T-cell (primary cell): Measurements from ENCODE around the gene STAU1. TPM values are rescaled to one million over a fixed set of nuclear protein-coding genes. Genes with fewer than 3 reads are reported as not detected.
"Not testable (repeated sequence)": the region's sequence is repeated elsewhere in the genome, so short reads cannot be mapped to it uniquely, and the experiment has no call there.

Experiments
- ATAC-seq, 4 experiments: fragments of 200-7000 bp in 3 of 4; fragments of 150-1000 bp in 1 of 4; cut with Tn5 transposase; replicated peaks in 1 of 4; 1 replicate in 3 of 4; 2 replicates in 1 of 4; pipeline ENCODE4 v1.10.0; 2021; ENCODE audit warnings: moderate library complexity in 3 of 4, mild to moderate bottlenecking in 2 of 4, moderate number of reproducible peaks in 1 of 4
- CTCF ChIA-PET, 2 donors: fragments of 300-600 bp; sonication (Branson Sonifier 250); formaldehyde crosslinking; loops; one replicate each; lab custom pipeline; 2022; ENCODE audit warnings: antibody characterized with exemption in 2 of 2; lab: Charles Lee
- POLR2A ChIA-PET, 2 donors: fragments of 300-600 bp; sonication (Branson Sonifier 250); formaldehyde crosslinking; loops; one replicate each; lab custom pipeline; 2022; ENCODE audit warnings: antibody characterized with exemption in 2 of 2; lab: Charles Lee
- DNase-seq, 35 experiments: peaks; one replicate each; pipeline versions ENCODE4 v3.0.0 to v3.0.0-alpha.2; 2013 to 2023
- H3K27ac ChIP-seq: one replicate; pipeline ENCODE4 v1.5.1; 2013; ENCODE audit warnings: low read length
- H3K27me3 ChIP-seq, 2 experiments: replicated peaks in 1 of 2; 1 replicate in 1 of 2; 2 replicates in 1 of 2; pipeline versions ENCODE4 v1.6.1 to v1.7.0; 2013; ENCODE audit warnings: low read length in 1 of 2, mixed read lengths in 1 of 2; ENCODE audit not compliant: control insufficient read depth in 2 of 2, insufficient read depth in 2 of 2; ENCODE audit errors: extremely low read depth in 1 of 2
- H3K36me3 ChIP-seq, 2 donors: 1 replicate in 1 of 2; 2 replicates in 1 of 2; pipeline versions ENCODE4 v1.6.1 to v1.7.0; 2013; ENCODE audit warnings: low read length in 1 of 2; ENCODE audit not compliant: control insufficient read depth in 2 of 2, insufficient read depth in 1 of 2; ENCODE audit errors: extremely low read depth in 1 of 2
- H3K4me1 ChIP-seq, 2 experiments: 1 replicate in 1 of 2; 2 replicates in 1 of 2; pipeline versions ENCODE4 v1.6.1 to v1.7.0; 2013; ENCODE audit warnings: low read length in 2 of 2, mixed read lengths in 1 of 2; ENCODE audit not compliant: insufficient read depth in 2 of 2, control insufficient read depth in 1 of 2; ENCODE audit errors: extremely low read depth in 1 of 2
- H3K4me3 ChIP-seq, 2 donors: 1 replicate in 1 of 2; 2 replicates in 1 of 2; pipeline versions ENCODE4 v1.5.1 to v1.7.0; 2013; ENCODE audit warnings: mild to moderate bottlenecking in 2 of 2, low read length in 1 of 2, moderate library complexity in 1 of 2; ENCODE audit not compliant: control insufficient read depth in 1 of 2; ENCODE audit errors: extremely low read depth in 1 of 2
- H3K9me3 ChIP-seq: 2 replicates; pipeline ENCODE4 v1.7.0; 2013
- H3K27ac Mint-ChIP-seq, 2 donors: one replicate each; pipeline ENCODE4 v1.8.0; 2020 to 2021; ENCODE audit warnings: mild to moderate bottlenecking in 2 of 2, mixed read lengths in 2 of 2
- H3K27me3 Mint-ChIP-seq, 2 donors: one replicate each; pipeline ENCODE4 v1.8.0; 2021 to 2022; ENCODE audit warnings: mixed read lengths in 2 of 2
- H3K36me3 Mint-ChIP-seq: one replicate; pipeline ENCODE4 v1.8.0; 2021; ENCODE audit warnings: mixed read lengths
- H3K4me1 Mint-ChIP-seq, 3 donors: one replicate each; pipeline ENCODE4 v1.8.0; 2020 to 2022; ENCODE audit warnings: mixed read lengths in 3 of 3, mild to moderate bottlenecking in 1 of 3
- H3K4me3 Mint-ChIP-seq, 3 donors: one replicate each; pipeline ENCODE4 v1.8.0; 2020 to 2022; ENCODE audit warnings: mild to moderate bottlenecking in 3 of 3, mixed read lengths in 3 of 3, moderate library complexity in 3 of 3
- H3K9me3 Mint-ChIP-seq, 3 donors: one replicate each; pipeline ENCODE4 v1.8.0; 2020 to 2022; ENCODE audit warnings: mixed read lengths in 3 of 3
- WGBS: methylation state at CpG from one replicate; pipeline ENCODE4 v1.1.5; 2013; ENCODE audit warnings: missing lambda C conversion rate; ENCODE audit not compliant: insufficient coverage; 5-methylcytosine and 5-hydroxymethylcytosine counted together
- total RNA-seq, 35 experiments: library from RNA in 6 of 35; stranded (reverse) in 6 of 35; fragments of 120-200 nt in 1 of 35; gene quantifications; one replicate each; pipeline versions ENCODE4 v1.2.1 to v1.2.4 and lab custom pipeline; 2013 to 2026

The STAU1 gene
- total RNA-seq, 5 donors from 2014 or later (not counting 1 experiment from before 2014, with no cell fraction given) = 39.3 to 52.8 (median 43.6) TPM

DNA sequence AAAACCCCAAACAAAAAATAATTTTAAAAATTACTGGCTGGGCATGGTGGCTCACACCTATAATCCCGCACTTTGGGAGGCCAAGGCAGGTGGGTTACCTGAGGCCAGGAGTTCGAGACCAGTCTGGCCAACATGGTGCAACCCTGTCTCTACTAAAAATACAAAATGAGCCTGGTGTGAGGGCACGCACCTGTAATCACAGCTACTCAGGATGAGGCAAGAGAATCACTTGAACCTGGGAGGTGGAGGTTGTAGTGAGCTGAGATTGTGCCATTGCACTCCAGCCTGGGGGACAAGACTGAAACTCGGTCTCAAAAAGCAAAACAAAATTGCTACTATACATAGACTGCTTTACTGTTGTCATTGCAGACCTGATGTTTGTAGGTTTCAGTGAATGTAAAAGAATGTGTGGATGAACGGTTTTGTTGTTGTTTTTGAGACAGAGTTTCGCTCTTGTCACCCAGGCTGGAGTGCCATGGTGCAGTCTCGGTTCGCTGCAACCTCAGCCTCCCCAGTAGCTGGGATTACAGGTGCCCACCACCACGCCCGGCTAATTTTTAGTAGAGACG, 83.1 kb downstream of the STAU1 start:
- CTCF ChIA-PET = interaction anchor here in 1 of 2 donors (1.1 kb wide), 1 partner anchor 28 kb away, joined by 3 read pairs; no protein-coding TSS in a partner anchor
- H3K27ac ChIP-seq, H3K9me3 Mint-ChIP-seq, H3K27me3 Mint-ChIP-seq, H3K27ac Mint-ChIP-seq, H3K4me1 ChIP-seq, POLR2A ChIA-PET, H3K27me3 ChIP-seq, DNase-seq, H3K4me3 ChIP-seq, H3K4me3 Mint-ChIP-seq, ATAC-seq, H3K9me3 ChIP-seq: not testable (repeated sequence)
- H3K36me3 Mint-ChIP-seq = peaks cover 36% of the 10 kb centered on the region
- peaks cover 15 to 20% of the 10 kb centered on the region in 2 donors for H3K36me3 ChIP-seq
- WGBS = 100% methylated on average over 5 of the region's 11 CpGs
- peaks cover 8 to 14% (median 10%) of the 10 kb centered on the region in 3 donors for H3K4me1 Mint-ChIP-seq

DNA sequence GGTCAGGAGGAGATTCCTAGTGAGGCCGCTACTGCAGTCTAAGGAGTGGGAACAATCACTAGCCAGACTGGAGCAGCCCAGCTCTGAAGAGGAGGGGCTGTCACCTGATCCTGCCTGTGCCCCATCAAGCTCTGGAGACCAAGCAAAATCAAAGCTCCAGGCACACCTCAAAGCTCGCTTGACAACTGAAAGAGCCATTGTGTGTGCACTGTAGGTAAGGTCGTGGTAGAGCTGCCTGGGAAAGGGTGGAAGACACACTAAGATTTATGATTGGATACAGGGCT, 83.8 kb downstream of the STAU1 start:
- CTCF ChIA-PET = no interaction called here
- DNase-seq (no peak), ATAC-seq (no peak)
- peaks cover 15 to 20% of the 10 kb centered on the region in 2 donors for H3K36me3 ChIP-seq
- H3K9me3 Mint-ChIP-seq = no peaks in the 10 kb centered on the region
- no peaks in the 10 kb centered on the region for H3K27me3 ChIP-seq
- no peaks in the 10 kb centered on the region for H3K4me1 ChIP-seq
- H3K4me3 ChIP-seq = no peak overlapping the region
- no peak overlapping the region for H3K4me3 Mint-ChIP-seq
- no peak overlapping the region for H3K27ac ChIP-seq
- POLR2A ChIA-PET = no interaction called here
- H3K27ac Mint-ChIP-seq = no peak overlapping the region
- peaks cover 33% of the 10 kb centered on the region for H3K36me3 Mint-ChIP-seq
- no peaks in the 10 kb centered on the region for H3K27me3 Mint-ChIP-seq
- peaks cover 8 to 18% (median 12%) of the 10 kb centered on the region in 3 donors for H3K4me1 Mint-ChIP-seq
- WGBS = 100% methylated on average over 1 of the region's 3 CpGs
- no peaks in the 10 kb centered on the region for H3K9me3 ChIP-seq

DNA sequence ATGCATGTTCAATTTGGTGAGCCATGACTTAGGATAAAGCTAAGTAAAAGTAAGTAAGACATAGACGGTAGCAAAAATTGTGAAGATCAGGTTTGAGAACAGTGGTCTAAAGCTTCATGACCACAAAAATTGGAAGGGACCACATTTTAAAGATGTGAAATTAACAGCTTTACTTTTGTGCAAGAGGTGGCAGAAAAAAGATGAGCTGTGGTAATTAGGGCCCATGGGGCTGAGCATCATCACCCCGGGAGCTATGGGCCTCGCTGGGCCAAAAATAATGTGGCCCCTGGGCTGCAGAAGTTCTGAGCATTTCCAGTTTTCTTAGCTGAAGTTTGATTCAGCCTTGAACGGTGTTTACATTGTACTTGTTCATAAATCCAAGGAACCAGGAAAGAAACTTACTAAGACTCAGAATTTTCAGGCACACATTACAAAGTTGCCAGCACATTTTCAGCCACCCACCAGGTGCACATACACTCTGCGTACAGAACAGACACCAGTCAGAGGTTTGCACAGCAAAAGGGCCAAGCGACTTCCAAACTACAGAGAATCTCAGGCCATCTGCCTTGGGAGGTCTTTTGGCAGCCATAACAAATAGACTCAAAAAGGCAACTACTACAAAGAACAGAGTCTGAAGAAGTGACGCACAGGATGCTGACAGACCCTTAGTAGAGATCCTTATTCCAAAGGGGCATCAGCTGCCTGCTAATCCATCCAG, 84.3 kb downstream of the STAU1 start:
- POLR2A ChIA-PET = no interaction called here
- Histone ChIP-seq H3K4me1 (no peaks in the 10 kb centered on the region), H3K27me3 (no peaks in the 10 kb centered on the region), H3K27ac (no peak overlapping the region), H3K9me3 (no peaks in the 10 kb centered on the region), H3K36me3 (peaks cover 15 to 22% of the 10 kb centered on the region in 2 donors), H3K4me3 (no peak overlapping the region)
- DNase-seq (no peak), ATAC-seq (no peak)
- 94% methylated on average over 7 of the region's 7 CpGs for WGBS
- Mint-ChIP-seq H3K4me3 (no peak overlapping the region), H3K27me3 (no peaks in the 10 kb centered on the region), H3K4me1 (peaks cover 8 to 20% (median 12%) of the 10 kb centered on the region in 3 donors), H3K36me3 (peaks cover 35% of the 10 kb centered on the region), H3K9me3 (no peaks in the 10 kb centered on the region), H3K27ac (peak overlapping the region in 1 of 2 donors; percentile 29)
- CTCF ChIA-PET = no interaction called here

DNA sequence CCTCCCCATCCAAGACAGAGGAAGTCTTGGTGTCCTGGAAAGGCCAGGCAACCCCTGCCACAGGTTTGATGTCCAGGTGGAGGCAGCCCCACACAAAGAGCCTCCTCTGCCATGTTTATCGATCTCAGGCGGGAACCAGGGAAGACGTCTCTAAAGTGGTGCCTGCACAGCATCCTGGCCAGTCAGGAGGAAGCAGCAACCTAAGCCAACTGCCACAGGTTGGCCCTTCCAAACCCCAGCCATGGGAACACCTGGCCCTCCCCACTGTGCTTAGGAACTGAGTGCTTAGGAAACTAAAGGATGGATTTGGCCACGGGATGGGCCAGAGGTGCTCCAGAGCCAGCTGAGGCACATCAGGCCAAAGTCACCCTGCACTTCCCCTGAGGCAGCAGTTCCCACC, 85.1 kb downstream of the STAU1 start:
- DNase-seq (no peak), ATAC-seq (peak in 1 of 4 experiments; percentile 35)
- Mint-ChIP-seq H3K9me3 (no peaks in the 10 kb centered on the region), H3K4me3 (no peak overlapping the region), H3K27ac (peak overlapping the region in 1 of 2 donors; percentile 7), H3K27me3 (no peaks in the 10 kb centered on the region), H3K4me1 (peaks cover 8 to 20% (median 12%) of the 10 kb centered on the region in 3 donors), H3K36me3 (peaks cover 39% of the 10 kb centered on the region)
- no peak overlapping the region for H3K27ac ChIP-seq
- no peaks in the 10 kb centered on the region for H3K9me3 ChIP-seq
- ChIA-PET CTCF (no interaction called here), POLR2A (no interaction called here)
- 100% methylated on average over 1 of the region's 4 CpGs for WGBS
- H3K4me1 ChIP-seq = no peaks in the 10 kb centered on the region
- no peak overlapping the region for H3K4me3 ChIP-seq
- no peaks in the 10 kb centered on the region for H3K27me3 ChIP-seq
- H3K36me3 ChIP-seq = peaks cover 15 to 29% of the 10 kb centered on the region in 2 donors

DNA sequence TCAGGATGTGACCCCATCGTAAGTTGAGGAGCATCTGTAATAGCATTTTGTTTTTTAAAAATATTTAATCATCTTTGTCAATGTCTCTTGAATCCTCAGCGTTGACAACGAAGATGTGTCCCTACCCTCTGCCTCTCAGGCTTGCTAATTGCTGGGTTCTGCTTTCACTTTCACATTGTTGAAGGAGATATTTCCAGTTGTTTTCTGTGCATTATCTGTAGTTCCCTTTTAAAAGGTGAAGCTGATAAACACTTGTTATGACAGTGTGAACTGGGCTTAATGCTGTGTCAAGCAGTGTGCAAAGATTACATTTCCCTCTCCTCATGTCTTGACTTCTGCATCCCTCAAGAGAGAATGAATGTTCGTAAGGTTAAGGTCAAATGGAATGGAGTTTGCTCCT, 87.2 kb downstream of the STAU1 start:
- Histone ChIP-seq H3K27me3 (no peaks in the 10 kb centered on the region), H3K27ac (peak overlapping the region; percentile 2), H3K36me3 (peaks cover 24 to 43% of the 10 kb centered on the region in 2 donors), H3K4me3 (no peak overlapping the region), H3K9me3 (no peaks in the 10 kb centered on the region), H3K4me1 (no peaks in the 10 kb centered on the region)
- Mint-ChIP-seq H3K36me3 (peaks cover 54% of the 10 kb centered on the region), H3K4me3 (no peak overlapping the region), H3K4me1 (peaks cover 8 to 20% (median 12%) of the 10 kb centered on the region in 3 donors), H3K9me3 (no peaks in the 10 kb centered on the region), H3K27ac (peak overlapping the region; percentile 83 to 90), H3K27me3 (no peaks in the 10 kb centered on the region)
- no peak for ATAC-seq
- peak in 1 of 35 experiments; percentile 12 for DNase-seq
- ChIA-PET POLR2A (no interaction called here), CTCF (interaction anchor here in 1 of 2 donors (0.6 kb wide), 2 partner anchors 64 to 538 kb away, joined by 3 read pairs; no protein-coding TSS in a partner anchor)
- WGBS = no CpG with 5 or more reads among the region's 4 CpGs

DNA sequence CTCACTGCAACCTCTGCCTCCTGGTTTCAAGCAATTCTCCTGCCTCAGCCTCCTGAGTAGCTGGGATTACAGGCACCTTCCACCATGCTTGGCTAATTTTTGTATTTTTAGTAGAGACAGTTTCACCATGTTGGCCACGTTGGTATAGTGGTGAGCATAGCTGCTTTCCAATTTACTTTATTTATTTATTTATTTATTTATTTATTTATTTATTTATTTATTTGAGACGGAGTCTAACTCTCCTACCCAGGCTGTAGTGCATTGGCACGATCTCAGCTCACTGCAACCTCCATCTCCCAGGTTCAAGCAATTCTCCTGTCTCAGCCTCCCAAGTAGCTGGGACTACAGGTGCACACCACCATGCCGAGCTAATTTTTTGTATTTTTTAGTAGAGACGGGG, 87.8 kb downstream of the STAU1 start:
- H3K27ac ChIP-seq, H3K27me3 Mint-ChIP-seq, DNase-seq, H3K9me3 ChIP-seq, H3K4me3 ChIP-seq, H3K4me1 ChIP-seq, H3K27me3 ChIP-seq, H3K9me3 Mint-ChIP-seq, H3K4me3 Mint-ChIP-seq, ATAC-seq: not testable (repeated sequence)
- ChIA-PET CTCF (interaction anchor here in 1 of 2 donors (0.6 kb wide), 1 partner anchor 1205 kb away, joined by 5 read pairs; no protein-coding TSS in a partner anchor), POLR2A (interaction anchor here in 1 of 2 donors (0.6 kb wide), 1 partner anchor 52 kb away, joined by 5 read pairs; no protein-coding TSS in a partner anchor)
- Mint-ChIP-seq H3K36me3 (peaks cover 57% of the 10 kb centered on the region), H3K4me1 (peaks cover 8 to 20% (median 12%) of the 10 kb centered on the region in 3 donors), H3K27ac (peak overlapping the region; percentile 83 to 90)
- no CpG with 5 or more reads among the region's 5 CpGs for WGBS
- peaks cover 24 to 50% of the 10 kb centered on the region in 2 donors for H3K36me3 ChIP-seq
